GM19239 (cell line): Measurements from ENCODE around the gene TM4SF1.

ENCODE experiments used
- DNase-seq: peaks from one replicate; pipeline ENCODE4 v3.0.0; 2011; ENCODE audit warnings: low spot score; ENCODE audit not compliant: insufficient read length
- FAIRE-seq: peaks from 2 replicates; lab custom pipeline; 2011; peaks lifted over from hg19 to GRCh38; lab: Jason Lieb, UNC

TM4SF1 gene

GRCh38 chr3:149376718-149377407 is 586 bp downstream of the TM4SF1 start:
- DNase-seq, result no peak
- no peak for FAIRE-seq

GRCh38 chr3:149375501-149376196 is 1.8 kb downstream of the TM4SF1 start:
- DNase-seq, result no peak

GRCh38 chr3:149374793-149375500 is 2.5 kb downstream of the TM4SF1 start:
- FAIRE-seq (no peak), DNase-seq (no peak)

More at GRCh38 chr3:149375501-149376196, 1.8 kb downstream of the TM4SF1 start:
- no peak for FAIRE-seq

GRCh38 chr3:149374391-149374790 is 3.1 kb downstream of the TM4SF1 start:
- FAIRE-seq (no peak), DNase-seq (no peak)

- no peak for DNase-seq
- no peak for FAIRE-seq
These were observed 4.0 kb downstream of the TM4SF1 start for GRCh38 chr3:149373235-149374125.

GRCh38 chr3:149371723-149372114 is 5.7 kb downstream of the TM4SF1 start:
- FAIRE-seq, result no peak
- no peak for DNase-seq

- DNase-seq (no peak), FAIRE-seq (no peak)
These were observed 6.3 kb downstream of the TM4SF1 start for GRCh38 chr3:149371001-149371722.

GRCh38 chr3:149369991-149370866 is 7.2 kb downstream of the TM4SF1 start:
- FAIRE-seq, result no peak
- no peak for DNase-seq

- DNase-seq, result no peak
These were observed 8.6 kb downstream of the TM4SF1 start for GRCh38 chr3:149368674-149369497.

GRCh38 chr3:149368201-149368673 is 9.2 kb downstream of the TM4SF1 start:
- FAIRE-seq (no peak), DNase-seq (no peak)

More at GRCh38 chr3:149368674-149369497, 8.6 kb downstream of the TM4SF1 start:
- no peak for FAIRE-seq

- no peak for DNase-seq
These were observed 10.3 kb downstream of the TM4SF1 start for GRCh38 chr3:149366941-149367840.

GRCh38 chr3:149366031-149366430 is 11.4 kb downstream of the TM4SF1 start:
- DNase-seq (no peak), FAIRE-seq (no peak)

More at GRCh38 chr3:149366941-149367840, 10.3 kb downstream of the TM4SF1 start:
- no peak for FAIRE-seq

GRCh38 chr3:149364624-149365023 is 12.8 kb downstream of the TM4SF1 start:
- DNase-seq (no peak), FAIRE-seq (no peak)

GRCh38 chr3:149363053-149363452 is 14.4 kb downstream of the TM4SF1 start:
- FAIRE-seq, result no peak
- no peak for DNase-seq

- DNase-seq (no peak), FAIRE-seq (no peak)
These were observed 15.1 kb downstream of the TM4SF1 start for GRCh38 chr3:149362366-149362765.

- FAIRE-seq (no peak), DNase-seq (no peak)
These were observed 20.8 kb downstream of the TM4SF1 start for GRCh38 chr3:149356630-149357029.
